ENCODE results near the gene ZNF691. TPM values are rescaled to one million over a fixed set of nuclear protein-coding genes. Genes with fewer than 3 reads are reported as not detected.

ZNF691 gene
- total and polyA plus RNA-seq, 2 donors from 2014 or later = 11.7 to 17.3 TPM

- intact Hi-C loops (cut with DNase I) = no loop called here
- Histone ChIP-seq H3K27me3 (ENCODE audit: control insufficient read depth, insufficient read depth, low read length) (no peaks in the 10 kb centered on the region), H3K4me1 (ENCODE audit: control insufficient read depth in 2 of 3, insufficient read depth in 2 of 3, low read depth in 1 of 3, low read length in 3 of 3) (peaks cover 0 to 15% (median 10%) of the 10 kb centered on the region in 3 donors), H3K9me3 (ENCODE audit: control insufficient read depth in 2 of 3, insufficient read depth in 1 of 3, low read length in 3 of 3) (no peaks in the 10 kb centered on the region), H3K4me3 (ENCODE audit: low read length in 3 of 3) (peak within 1 kb of the TSS; percentile 81 to 86 (median 81)), H3K9ac (ENCODE audit: low read length in 3 of 3) (peak within 1 kb of the TSS; percentile 66 to 73 (median 68)), H3K27ac (ENCODE audit: low read depth in 2 of 2, low read length in 2 of 2) (peak within 1 kb of the TSS; percentile 98 to 99), H3K36me3 (ENCODE audit: control insufficient read depth in 2 of 3, insufficient read depth in 3 of 3, low read length in 3 of 3) (peaks cover 0 to 2% (median 0%) of the 10 kb centered on the region in 3 donors)
- no peak for TF ChIP-seq CTCF (IDR thresholded peaks at IDR 0.05; ENCODE audit: borderline replicate concordance, extremely low read depth, insufficient read depth)
- DNase-seq (peak; percentile 95 to 97 (median 96)), FAIRE-seq (no peak)
Measured at GRCh38 chr1:42816585-42817439, 29.6 kb upstream of the ZNF691 start, which contains the start of the genes ERMAP and SVBP. ERMAP (plus strand) TSS chr1:42817122; CDS start chr1:42830449, 13,327 bp downstream. SVBP (minus strand) TSS chr1:42817397; CDS start chr1:42816544, 853 bp downstream.

- no peak for TF ChIP-seq CTCF (IDR thresholded peaks at IDR 0.05; ENCODE audit: borderline replicate concordance, extremely low read depth, insufficient read depth)
- FAIRE-seq = no peak
Measured at GRCh38 chr1:42817440-42817767, 29.0 kb upstream of the ZNF691 start.

GRCh38 chr1:42817976-42818375 is 28.4 kb upstream of the ZNF691 start:
- no peaks in the 10 kb centered on the region for H3K9me3 ChIP-seq (ENCODE audit: control insufficient read depth in 2 of 3, insufficient read depth in 1 of 3, low read length in 3 of 3)
- no peak overlapping the region for H3K27ac ChIP-seq (ENCODE audit: low read depth in 2 of 2, low read length in 2 of 2)
- peaks cover 0 to 24% (median 12%) of the 10 kb centered on the region in 3 donors for H3K4me1 ChIP-seq (ENCODE audit: control insufficient read depth in 2 of 3, insufficient read depth in 2 of 3, low read depth in 1 of 3, low read length in 3 of 3)
- intact Hi-C loops (cut with DNase I) = no loop called here
- DNase-seq (no peak), FAIRE-seq (no peak)
- peak overlapping the region in 2 of 3 donors; percentile 81 to 86 for H3K4me3 ChIP-seq (ENCODE audit: low read length in 3 of 3)
- peak overlapping the region in 1 of 3 donors; percentile 73 for H3K9ac ChIP-seq (ENCODE audit: low read length in 3 of 3)
- H3K27me3 ChIP-seq (ENCODE audit: control insufficient read depth, insufficient read depth, low read length) = no peaks in the 10 kb centered on the region
- peaks cover 0 to 2% (median 0%) of the 10 kb centered on the region in 3 donors for H3K36me3 ChIP-seq (ENCODE audit: control insufficient read depth in 2 of 3, insufficient read depth in 3 of 3, low read length in 3 of 3)
- no peak for TF ChIP-seq CTCF (IDR thresholded peaks at IDR 0.05; ENCODE audit: borderline replicate concordance, extremely low read depth, insufficient read depth)

More at GRCh38 chr1:42817440-42817767, 29.0 kb upstream of the ZNF691 start:
- H3K36me3 ChIP-seq (ENCODE audit: control insufficient read depth in 2 of 3, insufficient read depth in 3 of 3, low read length in 3 of 3) = peaks cover 0 to 2% (median 0%) of the 10 kb centered on the region in 3 donors
- peak overlapping the region; percentile 49 to 86 (median 81) for H3K4me3 ChIP-seq (ENCODE audit: low read length in 3 of 3)
- H3K9me3 ChIP-seq (ENCODE audit: control insufficient read depth in 2 of 3, insufficient read depth in 1 of 3, low read length in 3 of 3) = no peaks in the 10 kb centered on the region
- H3K27me3 ChIP-seq (ENCODE audit: control insufficient read depth, insufficient read depth, low read length) = no peaks in the 10 kb centered on the region
- intact Hi-C loops (cut with DNase I) = no loop called here
- no peak overlapping the region for H3K27ac ChIP-seq (ENCODE audit: low read depth in 2 of 2, low read length in 2 of 2)
- peak overlapping the region; percentile 14 to 73 (median 68) for H3K9ac ChIP-seq (ENCODE audit: low read length in 3 of 3)
- DNase-seq = no peak
- H3K4me1 ChIP-seq (ENCODE audit: control insufficient read depth in 2 of 3, insufficient read depth in 2 of 3, low read depth in 1 of 3, low read length in 3 of 3) = peaks cover 0 to 18% (median 11%) of the 10 kb centered on the region in 3 donors

All from kidney (tissue), 14 donors.